Measurements from ENCODE around the gene WDFY1.

GRCh38 chr2:223945755-223946154 is 620 bp upstream of the WDFY1 start:
- TF ChIP-seq, protein P1, sequence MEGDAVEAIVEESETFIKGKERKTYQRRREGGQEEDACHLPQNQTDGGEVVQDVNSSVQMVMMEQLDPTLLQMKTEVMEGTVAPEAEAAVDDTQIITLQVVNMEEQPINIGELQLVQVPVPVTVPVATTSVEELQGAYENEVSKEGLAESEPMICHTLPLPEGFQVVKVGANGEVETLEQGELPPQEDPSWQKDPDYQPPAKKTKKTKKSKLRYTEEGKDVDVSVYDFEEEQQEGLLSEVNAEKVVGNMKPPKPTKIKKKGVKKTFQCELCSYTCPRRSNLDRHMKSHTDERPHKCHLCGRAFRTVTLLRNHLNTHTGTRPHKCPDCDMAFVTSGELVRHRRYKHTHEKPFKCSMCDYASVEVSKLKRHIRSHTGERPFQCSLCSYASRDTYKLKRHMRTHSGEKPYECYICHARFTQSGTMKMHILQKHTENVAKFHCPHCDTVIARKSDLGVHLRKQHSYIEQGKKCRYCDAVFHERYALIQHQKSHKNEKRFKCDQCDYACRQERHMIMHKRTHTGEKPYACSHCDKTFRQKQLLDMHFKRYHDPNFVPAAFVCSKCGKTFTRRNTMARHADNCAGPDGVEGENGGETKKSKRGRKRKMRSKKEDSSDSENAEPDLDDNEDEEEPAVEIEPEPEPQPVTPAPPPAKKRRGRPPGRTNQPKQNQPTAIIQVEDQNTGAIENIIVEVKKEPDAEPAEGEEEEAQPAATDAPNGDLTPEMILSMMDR (IDR thresholded peaks at IDR 0.05; ENCODE audit: borderline replicate concordance, extremely low read depth, low read length, poor library complexity, severe bottlenecking), result no peak
- no peak for TF ChIP-seq EZH2 (IDR thresholded peaks at IDR 0.05; ENCODE audit: borderline replicate concordance, low read depth, low read length, severe bottlenecking)
